GM18858 (cell line): ENCODE results near the gene JSRP1.

Experiments
- ATAC-seq: cut with Tn5 transposase; IDR thresholded peaks from one replicate; pipeline ENCODE4 v1.9.1; 2021; ENCODE audit not compliant: unreplicated experiment

JSRP1 gene

GRCh38 chr19:2247433-2248101, 8.7 kb downstream of the JSRP1 start:
- no peak for ATAC-seq

DNA sequence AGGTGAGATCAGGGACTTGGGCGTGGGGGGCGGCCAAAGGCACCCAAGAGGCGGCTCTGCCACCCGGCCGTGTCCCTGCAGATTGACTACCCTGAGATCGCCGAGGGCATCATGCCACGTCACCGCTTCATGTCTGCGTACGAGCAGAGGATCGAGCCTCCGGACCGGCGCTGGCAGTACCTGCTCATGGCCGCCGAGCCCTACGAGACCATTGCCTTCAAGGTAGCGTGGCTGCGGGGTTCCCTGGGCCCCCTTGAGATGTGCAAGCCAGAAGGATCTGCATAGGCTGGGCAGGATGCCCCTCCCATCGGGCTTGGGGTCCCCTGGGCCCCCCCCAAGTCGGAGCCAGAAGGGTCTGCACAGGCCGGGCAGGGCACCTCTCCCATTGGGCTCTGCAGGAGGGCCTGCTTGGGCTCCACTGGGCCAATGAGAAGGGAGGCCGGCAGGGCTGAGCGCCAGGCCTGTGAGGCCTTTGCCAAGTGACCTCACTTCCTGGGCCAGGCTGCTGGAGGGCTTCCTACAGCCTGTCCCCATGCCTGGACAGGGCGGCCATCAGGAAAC, 9.3 kb downstream of the JSRP1 start:
- ATAC-seq: no peak

DNA sequence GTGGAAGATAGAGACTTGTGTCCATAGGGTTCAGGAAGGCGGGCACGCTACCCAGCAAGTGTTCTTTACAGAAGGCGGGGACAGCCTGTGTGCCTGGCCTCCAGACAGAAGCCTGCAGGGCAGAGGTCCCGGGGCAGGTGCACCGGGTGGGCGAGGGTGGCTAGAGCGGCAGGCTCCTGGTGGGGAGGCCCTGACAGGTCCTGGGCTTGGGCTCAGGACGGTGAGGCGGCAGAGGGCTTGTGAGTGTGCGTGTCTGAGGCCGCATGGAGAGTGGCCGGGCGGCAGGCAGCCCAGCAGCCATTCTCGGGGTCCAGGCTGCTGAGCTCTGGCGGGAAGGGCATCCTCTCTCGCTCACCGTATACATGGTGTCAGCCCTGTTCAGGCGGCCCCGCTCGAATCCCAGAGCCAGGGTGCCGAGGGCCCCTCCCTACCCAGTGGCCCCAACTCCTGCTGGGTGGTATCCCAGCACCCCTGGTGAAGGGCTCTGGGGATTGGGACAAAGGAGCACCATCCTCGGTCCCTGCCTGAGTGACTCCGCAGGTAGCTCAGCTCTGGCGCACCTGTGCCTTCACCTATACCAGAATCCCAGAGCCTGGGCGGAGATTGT, 10.1 kb downstream of the JSRP1 start:
- no peak for ATAC-seq

DNA sequence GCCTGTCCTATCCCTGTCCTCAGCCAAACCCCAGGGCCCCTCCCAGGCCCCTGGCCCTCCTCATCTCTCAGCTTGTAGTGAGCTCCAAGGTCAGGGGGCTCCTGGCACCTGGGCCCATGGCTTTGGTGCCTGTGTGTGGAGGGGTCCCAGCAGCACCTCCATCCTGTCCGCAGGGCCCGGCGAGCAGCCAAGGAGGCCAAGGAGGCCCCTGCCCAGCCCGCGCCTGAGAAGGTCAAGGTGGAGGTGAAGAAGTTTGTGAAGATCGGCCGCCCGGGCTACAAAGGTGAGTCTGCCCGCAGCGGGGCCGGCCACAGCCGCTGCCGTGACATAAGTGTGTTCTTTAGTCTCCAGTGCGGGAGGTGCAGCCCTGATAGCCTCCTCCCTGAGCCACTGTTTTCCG, 10.9 kb downstream of the JSRP1 start:
- ATAC-seq: no peak

GRCh38 chr19:2244486-2244885, 11.7 kb downstream of the JSRP1 start:
- no peak for ATAC-seq

DNA sequence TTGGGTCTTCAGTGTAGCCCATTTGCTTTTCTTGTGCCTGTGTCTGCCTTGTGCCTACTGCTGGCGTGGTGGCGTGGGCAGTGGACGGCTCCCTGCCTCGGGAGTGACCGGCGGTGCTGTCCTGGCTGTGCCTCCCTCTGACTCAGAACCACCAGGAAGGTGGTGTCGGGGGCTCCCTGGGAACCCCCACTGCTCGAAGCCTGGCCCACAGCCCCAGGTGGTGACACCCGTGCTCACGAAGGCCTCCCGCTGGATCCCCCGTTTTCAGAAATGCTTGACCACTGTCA, 12.1 kb downstream of the JSRP1 start:
- ATAC-seq: no peak

DNA sequence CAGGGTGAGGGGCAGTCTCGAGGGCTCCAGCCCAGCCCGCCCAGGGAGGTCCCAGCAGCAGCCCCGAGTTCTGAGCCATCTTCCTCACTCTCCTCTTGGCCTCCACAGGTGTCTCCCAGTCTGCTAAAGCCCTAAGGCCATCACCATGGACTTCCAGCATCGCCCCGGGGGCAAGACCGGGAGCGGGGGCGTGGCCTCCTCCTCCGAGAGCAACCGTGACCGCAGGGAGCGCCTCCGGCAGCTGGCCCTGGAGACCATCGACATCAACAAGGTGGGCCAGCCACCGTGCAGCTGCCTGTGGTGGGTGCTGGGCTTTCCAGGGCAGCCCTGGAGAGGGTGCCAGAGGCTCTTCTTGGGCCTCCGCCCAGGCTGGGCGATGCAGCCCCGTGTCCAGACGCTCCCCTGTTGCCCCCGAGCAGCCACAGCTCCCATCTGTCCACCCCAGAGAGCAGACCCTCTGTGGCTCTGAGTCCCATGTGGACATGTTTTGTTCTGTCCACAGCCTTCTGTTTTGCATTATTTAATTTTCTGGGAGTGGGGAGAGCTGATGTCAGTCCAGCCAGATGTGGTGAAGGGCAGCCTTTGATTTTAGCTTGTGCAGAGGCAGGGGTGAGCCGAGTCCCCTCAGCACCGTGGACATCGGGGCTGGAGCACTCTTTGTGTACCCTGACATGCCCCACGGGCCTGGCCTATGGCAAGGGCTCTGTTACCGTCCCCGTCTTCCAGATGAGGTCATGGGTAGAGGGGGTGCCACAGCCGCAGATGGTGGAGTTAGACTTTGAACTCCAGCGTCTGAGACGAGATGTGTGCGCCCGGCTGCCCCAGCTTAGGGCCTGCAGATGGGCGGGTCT, 12.7 kb downstream of the JSRP1 start:
- no peak for ATAC-seq

DNA sequence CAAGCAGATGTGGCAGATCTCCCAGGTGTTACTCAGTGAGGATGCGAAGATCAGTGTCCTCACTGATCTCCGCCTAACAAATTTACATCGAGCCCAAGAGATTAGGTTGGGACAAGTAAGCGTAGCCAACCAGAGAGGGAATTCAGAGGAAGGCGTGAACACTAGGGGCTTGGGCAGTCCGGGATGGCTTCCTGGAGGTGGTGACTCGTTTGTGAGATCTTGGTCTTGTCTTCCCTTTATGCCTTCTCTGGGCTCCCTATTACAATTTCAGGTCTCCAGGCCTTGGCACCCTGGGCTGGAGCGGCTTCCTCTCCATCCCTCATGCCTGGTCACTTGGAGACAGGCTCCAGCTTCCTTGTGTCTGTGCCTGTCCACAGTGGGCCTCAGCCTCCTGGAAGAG, 13.4 kb downstream of the JSRP1 start:
- ATAC-seq: no peak

DNA sequence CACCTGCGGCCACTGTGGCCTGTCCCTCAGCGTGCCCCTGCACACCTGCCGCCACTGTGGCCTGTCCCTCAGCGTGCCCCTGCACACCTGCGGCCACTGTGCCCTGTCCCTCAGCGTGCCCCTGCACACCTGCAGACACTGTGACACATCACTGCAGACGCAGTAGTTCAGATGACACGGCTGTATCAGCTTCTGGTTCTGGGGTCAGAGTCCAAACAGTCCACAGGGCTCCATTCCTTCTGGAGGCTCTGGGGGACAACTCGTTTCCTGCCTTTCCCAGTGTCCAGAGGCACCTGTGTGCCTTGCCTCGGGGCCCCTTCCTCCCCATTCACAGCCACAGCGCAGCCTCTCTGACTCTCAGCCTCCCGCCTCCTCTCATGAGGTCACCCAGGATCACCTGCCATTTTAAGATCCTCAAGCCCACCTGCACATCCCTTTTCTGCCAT, 14.1 kb downstream of the JSRP1 start:
- ATAC-seq: no peak

- ATAC-seq: no peak
Measured at GRCh38 chr19:2240881-2241760, 15.1 kb downstream of the JSRP1 start.

- ATAC-seq: no peak
Measured at GRCh38 chr19:2239771-2240770, 16.1 kb downstream of the JSRP1 start.

- no peak for ATAC-seq
Measured at GRCh38 chr19:2239173-2239572, 17.0 kb downstream of the JSRP1 start.

- no peak for ATAC-seq
Measured at GRCh38 chr19:2237869-2238153, 18.4 kb downstream of the JSRP1 start.

GRCh38 chr19:2237051-2237868, 19.0 kb downstream of the JSRP1 start:
- no peak for ATAC-seq

- peak; percentile 55 for ATAC-seq
Measured at GRCh38 chr19:2236314-2237050, 19.7 kb downstream of the JSRP1 start, which contains the start of the genes PLEKHJ1 and SF3A2. Gene PLEKHJ1 (minus strand): TSS chr19:2236329. CDS start chr19:2236248, 81 bp downstream. Gene SF3A2 (plus strand): TSS chr19:2236824. CDS start chr19:2243419, 6,595 bp downstream.

DNA sequence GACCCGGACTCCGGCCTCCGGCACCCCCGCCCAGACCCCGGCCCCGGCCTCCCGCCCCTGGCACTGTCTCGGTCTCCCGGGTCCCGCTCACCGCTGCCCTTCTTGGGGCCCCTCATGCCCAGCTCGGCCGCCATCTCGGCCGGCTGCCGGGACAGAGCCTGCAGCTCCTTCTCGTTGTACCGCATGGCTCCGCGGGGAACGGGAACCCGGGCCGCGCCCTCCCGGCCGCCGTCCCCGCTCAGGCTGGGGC, 20.2 kb downstream of the JSRP1 start:
- ATAC-seq: no peak

DNA sequence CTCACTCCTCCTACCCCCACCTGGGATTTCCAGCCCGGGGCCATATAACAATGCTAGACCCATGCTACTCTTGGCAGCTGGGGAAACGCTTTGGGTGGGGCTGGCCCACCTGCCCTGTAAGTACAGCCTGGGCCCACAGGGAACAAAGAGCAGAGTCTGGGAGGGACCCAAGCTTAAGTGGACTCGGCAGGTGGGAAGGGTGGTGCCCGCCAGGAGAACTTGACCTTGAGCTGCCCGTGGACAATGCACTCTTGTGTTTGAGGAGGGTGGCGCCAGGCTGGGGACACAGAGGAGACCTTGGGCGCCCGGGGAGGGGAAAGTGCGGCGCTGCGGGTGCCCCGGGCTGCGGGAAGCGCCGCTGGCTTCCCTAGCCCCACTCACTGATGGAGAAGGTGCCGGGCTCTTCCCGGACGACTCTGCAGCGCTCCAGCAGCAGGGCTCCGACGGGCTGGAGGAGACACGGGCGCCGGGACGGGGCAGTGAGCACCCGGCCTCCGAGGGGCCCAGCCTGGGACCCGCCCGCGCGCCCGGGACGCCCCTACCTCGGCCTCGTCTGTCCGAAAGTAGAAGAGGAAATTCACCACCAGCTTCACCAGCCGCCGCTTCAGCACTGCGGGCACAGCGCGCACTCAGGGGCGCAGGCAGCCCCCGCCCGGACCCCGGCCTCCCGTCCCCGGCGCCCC, 20.7 kb downstream of the JSRP1 start:
- ATAC-seq: peak; percentile 4

DNA sequence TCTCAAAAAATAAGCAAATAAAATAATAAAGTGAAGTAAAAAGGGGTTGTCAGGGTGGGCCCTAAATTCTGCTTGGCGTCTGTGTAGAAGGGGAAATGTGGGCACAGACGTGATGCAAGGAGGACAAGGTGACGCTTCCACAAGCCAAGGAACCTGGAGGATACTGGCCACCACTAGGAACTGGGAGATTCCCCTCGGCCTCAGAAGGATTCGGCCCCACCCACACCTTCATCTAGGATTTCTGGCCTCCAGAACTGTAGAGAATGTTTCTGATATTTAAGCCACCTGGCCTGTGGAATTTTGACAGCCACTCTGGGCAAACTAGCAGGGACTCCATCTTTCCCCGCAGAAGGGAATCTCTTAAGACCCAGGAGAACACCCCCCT, 21.2 kb downstream of the JSRP1 start:
- no peak for ATAC-seq
